ENCODE data around the gene TMEM81. TPM values are rescaled to one million over a fixed set of nuclear protein-coding genes. Genes with fewer than 3 reads are reported as not detected.

The TMEM81 gene
- total RNA-seq, 1 donor from 2014 or later, result 2.9 TPM

- intact Hi-C loops (cut with micrococcal nuclease), result no loop called here
Observed at GRCh38 chr1:205041001-205041715, 43.1 kb downstream of the TMEM81 start.

DNA sequence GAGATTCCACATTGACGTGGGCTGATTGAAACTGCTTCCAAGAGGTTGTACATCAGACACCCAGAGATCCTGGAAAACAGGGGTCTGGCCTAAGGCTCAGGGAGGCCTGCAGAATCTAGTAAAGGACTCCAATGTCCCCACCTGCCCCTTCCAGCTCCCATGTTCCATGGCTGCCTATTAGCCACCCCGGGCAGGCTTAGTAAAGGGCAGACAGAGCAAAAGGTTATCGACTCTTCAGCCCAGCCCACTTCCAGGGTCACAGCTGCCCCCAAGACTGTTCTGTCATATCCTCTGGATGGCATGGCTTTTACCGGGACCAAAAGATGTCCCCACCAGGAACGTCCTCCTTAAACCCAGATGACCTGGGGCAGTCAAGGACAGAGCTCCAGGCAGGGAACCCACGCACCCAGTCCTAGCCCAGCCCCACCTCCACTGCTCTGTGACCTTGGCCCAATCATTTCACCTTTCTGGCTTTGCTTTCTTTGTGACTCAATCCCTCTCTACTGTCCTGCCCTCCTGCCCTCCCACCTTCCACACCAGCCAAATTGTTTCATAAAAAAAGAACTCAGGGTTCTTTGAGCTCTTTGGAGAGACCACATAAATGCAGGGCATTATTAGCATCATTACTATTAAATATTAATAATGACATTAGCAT lies 46.0 kb downstream of the TMEM81 start:
- intact Hi-C loops (cut with micrococcal nuclease), result no loop called here

GRCh38 chr1:205037539-205037938 lies 46.7 kb downstream of the TMEM81 start:
- intact Hi-C loops (cut with micrococcal nuclease), result no loop called here

Other genes with a start within 250 kb of the TMEM81 start
- gene NFASC, start 213.6 kb downstream of the TMEM81 start, total RNA-seq, result 0.07 TPM in 1 of 2 replicates, not detected in the other
- gene CNTN2, start 41.2 kb downstream of the TMEM81 start, total RNA-seq, result not detected in 2 replicates
- 22.4 and 23.4 TPM in 2 replicates for gene RBBP5, start 37.5 kb upstream of the TMEM81 start, total RNA-seq
- gene DSTYK, start 127.2 kb upstream of the TMEM81 start, total RNA-seq, result 8.4 and 8.7 TPM in 2 replicates
- 0.98 and 1.0 TPM in 2 replicates for gene TMCC2, start 143.5 kb upstream of the TMEM81 start, total RNA-seq
- gene NUAK2, start 237.3 kb upstream of the TMEM81 start, total RNA-seq, result 2.9 and 3.5 TPM in 2 replicates